Hematopoietic multipotent progenitor cell treated with erythropoietin and hydrocortisone succinate and interleukin-3 and kit ligand, for 6 days (in vitro differentiated cells): ENCODE data around the gene RREB1.
"Not testable (repeated sequence)": the region's sequence is repeated elsewhere in the genome, so short reads cannot be mapped to it uniquely, and the experiment has no call there.

Source experiments
- DNase-seq: peaks from one replicate; pipeline ENCODE4 v3.0.0-alpha.2; 2015

The RREB1 gene

GRCh38 chr6:7267466-7268091, 159.8 kb downstream of the RREB1 start:
- DNase-seq, result peak; percentile 72

GRCh38 chr6:7268362-7268761, 160.6 kb downstream of the RREB1 start:
- no peak for DNase-seq

- no peak for DNase-seq
These were observed 161.2 kb downstream of the RREB1 start for GRCh38 chr6:7268816-7269555.

GRCh38 chr6:7269816-7270215, 162.1 kb downstream of the RREB1 start:
- no peak for DNase-seq

GRCh38 chr6:7270320-7271204, 162.8 kb downstream of the RREB1 start:
- DNase-seq, result no peak

GRCh38 chr6:7271205-7271534, 163.4 kb downstream of the RREB1 start:
- DNase-seq, result no peak

GRCh38 chr6:7273709-7274108, 165.9 kb downstream of the RREB1 start:
- DNase-seq, result no peak

- not testable (repeated sequence) for DNase-seq
These were observed 166.8 kb downstream of the RREB1 start for GRCh38 chr6:7274525-7274924.

- DNase-seq, result no peak
These were observed 168.4 kb downstream of the RREB1 start for GRCh38 chr6:7276199-7276524.

- no peak for DNase-seq
These were observed 174.5 kb downstream of the RREB1 start for GRCh38 chr6:7282097-7282906.

- DNase-seq, result no peak
These were observed 175.9 kb downstream of the RREB1 start for GRCh38 chr6:7283676-7284075.

- no peak for DNase-seq
These were observed 177.7 kb downstream of the RREB1 start for GRCh38 chr6:7285416-7285815.

GRCh38 chr6:7290079-7290478, 182.3 kb downstream of the RREB1 start:
- DNase-seq, result no peak

- no peak for DNase-seq
These were observed 185.0 kb downstream of the RREB1 start for GRCh38 chr6:7292596-7293255.

GRCh38 chr6:7295916-7296315, 188.2 kb downstream of the RREB1 start:
- DNase-seq, result no peak

- DNase-seq, result no peak
These were observed 188.8 kb downstream of the RREB1 start for GRCh38 chr6:7296602-7297001.

- no peak for DNase-seq
These were observed 190.4 kb downstream of the RREB1 start for GRCh38 chr6:7298113-7298512.

GRCh38 chr6:7300926-7301325, 193.2 kb downstream of the RREB1 start:
- DNase-seq, result peak; percentile 52
